HCT116 (cell line): ENCODE measurements around the gene RET. TPM values are rescaled to one million over a fixed set of nuclear protein-coding genes. Genes with fewer than 3 reads are reported as not detected.
A peak's percentile ranks its signal among the peaks of the same experiment; 100 is the strongest.

Source experiments
- ATAC-seq: fragments of 200-7000 bp; cut with Tn5 transposase; 2 replicates; pipeline ENCODE4 v1.9.1; 2020; ENCODE audit warnings: mild to moderate bottlenecking, moderate library complexity
- BruUV-seq: library from RNA; stranded (reverse); fragments of 400-500 nt; replicated peaks from 2 replicates; lab custom pipeline; 2021; lab: Mats Ljungman, UMichigan
- CTCF ChIA-PET: fragments of 300-600 bp; sonication (Branson Sonifier 250); formaldehyde crosslinking; loops from one replicate; lab custom pipeline; 2021; ENCODE audit warnings: antibody characterized with exemption; lab: Charles Lee
- POLR2A ChIA-PET: fragments of 300-600, 350-600 bp; sonication (Branson Sonifier 250); formaldehyde crosslinking; loops from one replicate; lab custom pipeline; 2021; ENCODE audit warnings: antibody characterized with exemption; lab: Charles Lee
- RAD21 ChIA-PET, 2 experiments: fragments of 300-600 bp; sonication (Branson Sonifier 250); formaldehyde crosslinking; loops; one replicate each; lab custom pipeline; 2023; ENCODE audit warnings: low total read pairs in 2 of 2; ENCODE audit not compliant: uncharacterized antibody in 2 of 2, unreplicated experiment in 2 of 2, low non-redundant PET in 1 of 2; lab: Charles Lee
- DNase-seq: peaks from one replicate; pipeline ENCODE4 v3.0.0-alpha.2; 2010; ENCODE audit warnings: low read depth, low spot score
- H2AFZ ChIP-seq: fragments of 200-600 bp; shearing (Covaris generic), sonication (generic); 2 replicates; pipeline ENCODE4 v1.6.1; 2017; ENCODE audit warnings: low read depth, mixed run types, mixed read lengths, antibody characterized with exemption, low read length; ENCODE audit not compliant: poor library complexity, severe bottlenecking
- H3K27ac ChIP-seq: 2 replicates; pipeline ENCODE4 v1.5.1; 2012; ENCODE audit warnings: low read depth, low read length
- H3K27me3 ChIP-seq: fragments of 200-600 bp; sonication (generic); 2 replicates; pipeline ENCODE4 v1.6.1; 2016; ENCODE audit warnings: mixed run types, low read length, mixed read lengths; ENCODE audit not compliant: insufficient read depth
- H3K36me3 ChIP-seq, 2 experiments: fragments of 200-500 bp in 1 of 2; fragments of 200-600 bp in 1 of 2; sonication (Bioruptor generic) in 1 of 2; sonication (generic) in 1 of 2; 2 replicates each; pipeline versions ENCODE4 v1.5.1 to v1.6.1; 2014 to 2016; ENCODE audit warnings: low read length in 2 of 2, inconsistent platforms in 1 of 2, mixed read lengths in 1 of 2, mixed run types in 1 of 2; ENCODE audit not compliant: insufficient read depth in 2 of 2, control insufficient read depth in 1 of 2
- H3K4me1 ChIP-seq, 2 experiments: fragments of 200-600 bp in 1 of 2; sonication (generic) in 1 of 2; 2 replicates each; pipeline versions ENCODE4 v1.5.1 to v1.6.1; 2012 to 2017; ENCODE audit warnings: low read length in 2 of 2, inconsistent platforms in 1 of 2, mild to moderate bottlenecking in 1 of 2, mixed read lengths in 1 of 2, mixed run types in 1 of 2, moderate library complexity in 1 of 2; ENCODE audit not compliant: insufficient read depth in 2 of 2, control insufficient read depth in 1 of 2
- H3K4me2 ChIP-seq: fragments of 200-600 bp; sonication (generic); 2 replicates; pipeline ENCODE4 v1.6.1; 2017; ENCODE audit warnings: mixed run types, low read length, mixed read lengths
- H3K4me3 ChIP-seq, 2 experiments: fragments of 200-600 bp in 1 of 2; sonication (generic) in 1 of 2; replicated peaks in 1 of 2; 2 replicates each; pipeline ENCODE4 v1.5.1; 2011 to 2016; ENCODE audit warnings: low read length in 2 of 2, control low read depth in 1 of 2, low read depth in 1 of 2, mild to moderate bottlenecking in 1 of 2, mixed read lengths in 1 of 2, mixed run types in 1 of 2
- H3K79me2 ChIP-seq: fragments of 200-600 bp; sonication (generic); 2 replicates; pipeline ENCODE4 v1.6.1; 2017; ENCODE audit warnings: mild to moderate bottlenecking, mixed run types, low read length, moderate library complexity, mixed read lengths; ENCODE audit not compliant: insufficient read depth
- H3K9ac ChIP-seq: fragments of 200-600 bp; sonication (generic); 2 replicates; pipeline ENCODE4 v1.6.1; 2016; ENCODE audit warnings: low read length, mixed read lengths
- H3K9me2 ChIP-seq: fragments of 200-600 bp; sonication (generic), shearing (Covaris generic); 2 replicates; pipeline ENCODE4 v1.6.1; 2017; ENCODE audit warnings: mixed run types, mild to moderate bottlenecking, moderate library complexity; ENCODE audit not compliant: insufficient read depth
- H3K9me3 ChIP-seq, 2 experiments: fragments of 200-500 bp in 1 of 2; fragments of 200-600 bp in 1 of 2; sonication (Bioruptor generic) in 1 of 2; sonication (generic) in 1 of 2; 2 replicates each; pipeline ENCODE4 v1.6.1; 2014 to 2017; ENCODE audit warnings: low read length in 2 of 2, mixed read lengths in 2 of 2, inconsistent platforms in 1 of 2, low read depth in 1 of 2, mild to moderate bottlenecking in 1 of 2, mixed run types in 1 of 2, moderate library complexity in 1 of 2; ENCODE audit not compliant: control insufficient read depth in 1 of 2, insufficient read depth in 1 of 2
- H4K20me1 ChIP-seq: fragments of 200-600 bp; sonication (generic), shearing (Covaris generic); 2 replicates; pipeline ENCODE4 v1.6.1; 2017; ENCODE audit warnings: mixed run types, mild to moderate bottlenecking, moderate library complexity; ENCODE audit not compliant: insufficient read depth
- CTCF ChIP-seq, 3 experiments: fragments of 200-600 bp in 1 of 3; sonication (generic) in 1 of 3; IDR thresholded peaks in 2 of 3; conservative IDR thresholded peaks in 1 of 3; 2 replicates each; pipeline ENCODE4 v1.5.1; 2012 to 2017; ENCODE audit warnings: low read depth in 2 of 3, low read length in 2 of 3, antibody characterized with exemption in 1 of 3, borderline replicate concordance in 1 of 3, control low read depth in 1 of 3, mild to moderate bottlenecking in 1 of 3, mixed read lengths in 1 of 3, mixed run types in 1 of 3, moderate library complexity in 1 of 3; ENCODE audit not compliant: insufficient read depth in 1 of 3
- ELF1 ChIP-seq: IDR thresholded peaks from 2 replicates; pipeline ENCODE4 v1.6.1; 2012; ENCODE audit warnings: low read depth, borderline replicate concordance
- EZH2 ChIP-seq: fragments of 200-600 bp; sonication (generic); IDR thresholded peaks from 2 replicates; pipeline ENCODE4 v1.6.1; 2017; ENCODE audit warnings: antibody characterized with exemption, mixed run types
- EZH2phosphoT487 ChIP-seq: fragments of 200-600 bp; IDR thresholded peaks from 2 replicates; pipeline ENCODE4 v1.6.1; 2018; ENCODE audit warnings: antibody characterized with exemption, borderline replicate concordance
- JUND ChIP-seq: IDR thresholded peaks from 2 replicates; pipeline ENCODE4 v1.6.1; 2012
- MAX ChIP-seq: IDR thresholded peaks from 2 replicates; pipeline ENCODE4 v1.6.1; 2012
- RAD21 ChIP-seq: IDR thresholded peaks from 2 replicates; pipeline ENCODE4 v1.6.1; 2012; ENCODE audit warnings: low read depth, mild to moderate bottlenecking
- REST ChIP-seq: IDR thresholded peaks from 2 replicates; pipeline ENCODE4 v1.6.1; 2012; ENCODE audit warnings: low read depth
- TCF7L2 ChIP-seq: IDR thresholded peaks from 2 replicates; pipeline ENCODE4 v1.7.0; 2011; ENCODE audit warnings: borderline replicate concordance, inconsistent platforms; ENCODE audit not compliant: insufficient read depth, insufficient read length; ENCODE audit errors: extremely low read depth
- ZFX ChIP-seq: fragments of 450-650 bp; IDR thresholded peaks from 2 replicates; pipeline ENCODE4 v1.6.1; 2017
- ZNF274 ChIP-seq: fragments of 200-500 bp; sonication (Bioruptor generic); IDR thresholded peaks from 2 replicates; pipeline ENCODE4 v1.6.1; 2014; ENCODE audit warnings: mild to moderate bottlenecking, low read depth, low read length, inconsistent platforms
- intact Hi-C: fragments of 100-400 bp; cut with micrococcal nuclease; formaldehyde crosslinking; loops from 2 replicates; pipeline ENCODE4 v1.10.0; 2022
- total RNA-seq: library from RNA; stranded (reverse); gene quantifications from one replicate; pipeline ENCODE4 v1.2.1, GENCODE V29; 2021; ENCODE audit not compliant: unreplicated experiment

RET gene
- total RNA-seq, 1 experiment from 2014 or later: 5.9 TPM

GRCh38 chr10:43166880-43167497 lies 90.1 kb downstream of the RET start:
- ATAC-seq (no peak), DNase-seq (no peak)
- H3K36me3 ChIP-seq: no peaks in the 10 kb centered on the region
- H3K9me2 ChIP-seq: no peaks in the 10 kb centered on the region
- BruUV-seq: no TSS peak
- H3K4me2 ChIP-seq: no peak overlapping the region
- no peak overlapping the region for H3K27ac ChIP-seq
- ChIA-PET RAD21 (no interaction called here), POLR2A (no interaction called here), CTCF (no interaction called here)
- no peaks in the 10 kb centered on the region for H4K20me1 ChIP-seq
- peaks cover 0 to 3% of the 10 kb centered on the region in 2 experiments; a peak in 1 of 4 replicates for H3K4me1 ChIP-seq
- no peak overlapping the region for H3K4me3 ChIP-seq
- intact Hi-C loops: no loop called here
- no peak overlapping the region for H2AFZ ChIP-seq
- H3K9ac ChIP-seq: no peak overlapping the region
- no peaks in the 10 kb centered on the region for H3K9me3 ChIP-seq
- TF ChIP-seq RAD21 (no peak), ELF1 (0 out of 2 replicates have a peak, but pooled peaks have one; percentile 27), EZH2 (no peak), JUND (no peak), EZH2phosphoT487 (no peak), MAX (no peak)
- no peaks in the 10 kb centered on the region for H3K27me3 ChIP-seq
- no peaks in the 10 kb centered on the region for H3K79me2 ChIP-seq

GRCh38 chr10:43167498-43167889 lies 90.6 kb downstream of the RET start:
- Histone ChIP-seq H3K4me1 (peaks cover 0 to 3% of the 10 kb centered on the region in 2 experiments; a peak in 1 of 4 replicates), H3K36me3 (no peaks in the 10 kb centered on the region), H3K9me3 (no peaks in the 10 kb centered on the region), H3K9ac (no peak overlapping the region), H3K4me3 (no peak overlapping the region), H4K20me1 (no peaks in the 10 kb centered on the region), H3K9me2 (no peaks in the 10 kb centered on the region), H3K27me3 (no peaks in the 10 kb centered on the region), H3K27ac (no peak overlapping the region), H3K4me2 (no peak overlapping the region), H2AFZ (no peak overlapping the region), H3K79me2 (no peaks in the 10 kb centered on the region)
- ChIA-PET POLR2A (no interaction called here), RAD21 (no interaction called here), CTCF (no interaction called here)
- BruUV-seq: no TSS peak
- no peak for DNase-seq
- intact Hi-C loops: no loop called here
- no peak for ATAC-seq
- no peak for TF ChIP-seq TCF7L2
- TF ChIP-seq ZNF274: no peak
- TF ChIP-seq ZFX: no peak
- no peak for TF ChIP-seq JUND
- no peak for TF ChIP-seq REST
- TF ChIP-seq CTCF (IDR thresholded peaks at IDR 0.05 in 2 of 3, conservative IDR thresholded peaks at IDR 0.05 in 1 of 3; ENCODE audit: borderline replicate concordance in 1 of 3, insufficient read depth in 1 of 3, low read depth in 2 of 3, low read length in 2 of 3): no peak
